DND-41 (cell line): ENCODE data around the gene TRPC4AP.

Experiments
- ATAC-seq: fragments of 200-7000 bp; cut with Tn5 transposase; 3 replicates; pipeline ENCODE4 v1.9.1; 2021; ENCODE audit warnings: low read depth; ENCODE audit not compliant: insufficient read depth
- DNase-seq: peaks from one replicate; pipeline ENCODE4 v3.0.0-alpha.2; 2020
- H2AFZ ChIP-seq: 2 replicates; pipeline ENCODE4 v1.6.0; 2012; ENCODE audit warnings: low read depth, low read length
- H3K27ac ChIP-seq: 2 replicates; pipeline ENCODE4 v1.5.1; 2012; ENCODE audit warnings: low read length, inconsistent platforms
- H3K27me3 ChIP-seq: fragments of 200-600 bp; sonication (generic); 2 replicates; pipeline ENCODE4 v1.6.0; 2012; ENCODE audit warnings: low read length, mild to moderate bottlenecking, inconsistent platforms; ENCODE audit not compliant: insufficient read depth, poor library complexity
- H3K36me3 ChIP-seq: 2 replicates; pipeline ENCODE4 v1.5.1; 2012; ENCODE audit warnings: low read length, inconsistent platforms; ENCODE audit not compliant: insufficient read depth
- H3K4me1 ChIP-seq: 2 replicates; pipeline ENCODE4 v1.5.1; 2012; ENCODE audit warnings: mild to moderate bottlenecking, low read length; ENCODE audit not compliant: insufficient read depth
- H3K4me2 ChIP-seq: 2 replicates; pipeline ENCODE4 v1.6.0; 2012; ENCODE audit warnings: mild to moderate bottlenecking, moderate library complexity, low read length, inconsistent platforms; ENCODE audit not compliant: insufficient read depth
- H3K4me3 ChIP-seq, 2 experiments: fragments of 200-600 bp in 1 of 2; shearing (Covaris generic) in 1 of 2; 2 replicates each; pipeline ENCODE4 v1.5.1; 2012 to 2016; ENCODE audit warnings: inconsistent platforms in 2 of 2, low read length in 2 of 2, mild to moderate bottlenecking in 2 of 2, low read depth in 1 of 2, moderate library complexity in 1 of 2
- H3K79me2 ChIP-seq: 2 replicates; pipeline ENCODE4 v1.6.0; 2012; ENCODE audit warnings: low read length, inconsistent platforms; ENCODE audit not compliant: insufficient read depth
- H3K9ac ChIP-seq: 2 replicates; pipeline ENCODE4 v1.6.0; 2012; ENCODE audit warnings: low read depth, mild to moderate bottlenecking, inconsistent platforms, low read length, moderate library complexity
- H3K9me3 ChIP-seq: 2 replicates; pipeline ENCODE4 v1.5.1; 2012; ENCODE audit warnings: low read length, moderate library complexity, mild to moderate bottlenecking, inconsistent platforms; ENCODE audit not compliant: insufficient read depth, severe bottlenecking
- H4K20me1 ChIP-seq: 2 replicates; pipeline ENCODE4 v1.6.0; 2012; ENCODE audit warnings: low read length; ENCODE audit not compliant: insufficient read depth
- CTCF ChIP-seq: IDR thresholded peaks from 2 replicates; pipeline ENCODE4 v1.5.1; 2012; ENCODE audit warnings: borderline replicate concordance, low read length, moderate library complexity, mild to moderate bottlenecking; ENCODE audit not compliant: poor library complexity, severe bottlenecking; ENCODE audit errors: extremely low read depth
- EZH2 ChIP-seq: IDR thresholded peaks from 3 replicates; pipeline ENCODE4 v1.6.1; 2012; ENCODE audit warnings: borderline replicate concordance, low read depth, mild to moderate bottlenecking, moderate library complexity, low read length, inconsistent platforms; ENCODE audit not compliant: severe bottlenecking

TRPC4AP gene

GRCh38 chr20:34985461-34986310 lies 106.9 kb downstream of the TRPC4AP start:
- no peak for ATAC-seq
- H3K4me2 ChIP-seq: no peak overlapping the region

DNA sequence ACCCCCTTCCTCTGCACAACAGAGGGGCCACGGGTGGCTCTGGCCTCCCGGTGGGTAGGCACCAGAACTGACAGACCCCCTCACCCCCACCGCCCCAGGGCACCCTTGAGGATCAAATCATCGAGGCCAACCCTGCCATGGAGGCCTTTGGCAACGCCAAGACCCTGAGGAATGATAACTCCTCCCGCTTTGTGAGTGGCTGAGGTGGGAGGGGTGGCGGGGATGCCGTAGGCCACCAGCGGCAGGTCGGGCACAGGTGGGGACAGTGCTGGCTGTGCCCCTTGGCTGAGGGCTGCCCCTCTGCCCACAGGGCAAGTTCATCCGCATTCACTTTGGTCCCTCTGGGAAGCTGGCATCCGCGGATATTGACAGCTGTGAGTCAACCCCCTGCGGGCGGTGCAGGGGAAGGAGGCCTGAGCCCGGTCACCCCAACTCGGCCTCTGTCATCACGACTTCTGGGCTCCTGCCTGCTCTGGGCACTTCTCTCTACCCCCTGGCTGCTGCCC lies 107.8 kb downstream of the TRPC4AP start:
- H3K4me2 ChIP-seq: no peak overlapping the region
- DNase-seq (no peak), ATAC-seq (no peak)
- H4K20me1 ChIP-seq: peaks cover 5% of the 10 kb centered on the region; the same call in 1 of the 2 replicates
- H3K4me1 ChIP-seq: no peaks in the 10 kb centered on the region
- no peak for TF ChIP-seq EZH2
- TF ChIP-seq CTCF: no peak
- no peaks in the 10 kb centered on the region for H3K79me2 ChIP-seq
- no peak overlapping the region for H3K4me3 ChIP-seq
- H3K9me3 ChIP-seq: no peaks in the 10 kb centered on the region
- H3K36me3 ChIP-seq: no peaks in the 10 kb centered on the region
- H3K9ac ChIP-seq: no peak overlapping the region
- H3K27ac ChIP-seq: no peak overlapping the region
- no peaks in the 10 kb centered on the region for H3K27me3 ChIP-seq
- H2AFZ ChIP-seq: no peak overlapping the region

More at GRCh38 chr20:34985461-34986310, 106.9 kb downstream of the TRPC4AP start:
- no peaks in the 10 kb centered on the region for H3K9me3 ChIP-seq
- no peak overlapping the region for H3K4me3 ChIP-seq
- H3K9ac ChIP-seq: no peak overlapping the region
- TF ChIP-seq CTCF (no peak), EZH2 (no peak)
- DNase-seq: no peak
- H2AFZ ChIP-seq: no peak overlapping the region
- no peak overlapping the region for H3K27ac ChIP-seq
- no peaks in the 10 kb centered on the region for H3K27me3 ChIP-seq
- H4K20me1 ChIP-seq: peaks cover 5% of the 10 kb centered on the region; the same call in 1 of the 2 replicates
- no peaks in the 10 kb centered on the region for H3K79me2 ChIP-seq
- no peaks in the 10 kb centered on the region for H3K4me1 ChIP-seq
- no peaks in the 10 kb centered on the region for H3K36me3 ChIP-seq

DNA sequence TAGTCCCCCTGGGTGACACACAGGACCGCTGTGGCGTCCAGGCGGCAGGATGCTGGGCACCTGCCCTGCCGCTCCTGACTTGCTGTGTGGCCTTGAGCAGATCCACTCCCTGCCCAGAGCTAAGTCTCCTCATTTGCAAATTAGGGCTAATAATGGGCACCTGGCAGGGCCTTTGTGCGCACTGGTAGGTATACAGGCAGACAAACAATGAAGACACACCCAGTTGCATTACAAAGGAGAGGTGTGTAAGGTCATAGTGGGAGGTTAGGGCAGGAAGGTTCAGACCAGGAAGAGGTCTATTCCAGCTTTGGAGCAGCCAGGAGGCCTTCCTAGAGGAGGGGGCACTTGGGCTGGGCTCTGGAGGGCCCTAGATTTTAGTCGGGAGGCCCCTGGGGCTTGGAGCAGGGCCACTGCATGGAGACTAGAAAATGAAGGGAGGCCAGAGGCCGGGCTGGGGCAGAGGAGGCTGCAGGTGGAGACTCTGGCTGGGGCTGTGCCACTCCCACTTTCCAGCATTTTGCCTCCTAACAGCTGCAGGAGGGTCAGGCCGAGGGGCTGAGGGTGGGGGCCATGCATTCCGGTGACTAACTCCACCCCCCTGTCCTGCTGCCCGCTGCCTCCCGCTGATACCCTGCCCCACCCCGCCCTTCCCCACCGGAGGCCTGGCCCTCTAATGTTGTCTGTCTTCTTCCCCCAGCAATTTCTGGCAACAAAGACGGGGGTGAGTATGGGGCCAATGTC lies 108.4 kb downstream of the TRPC4AP start:
- no peaks in the 10 kb centered on the region for H3K36me3 ChIP-seq
- H3K4me1 ChIP-seq: no peaks in the 10 kb centered on the region
- H3K27ac ChIP-seq: no peak overlapping the region

More for the DNA sequence above, 108.4 kb downstream of the TRPC4AP start:
- Histone ChIP-seq H3K27me3 (no peaks in the 10 kb centered on the region), H2AFZ (no peak overlapping the region), H4K20me1 (peaks cover 5% of the 10 kb centered on the region; the same call in 1 of the 2 replicates), H3K79me2 (no peaks in the 10 kb centered on the region), H3K4me2 (no peak overlapping the region), H3K9ac (no peak overlapping the region), H3K9me3 (no peaks in the 10 kb centered on the region), H3K4me3 (no peak overlapping the region)
- no peak for TF ChIP-seq CTCF
- TF ChIP-seq EZH2: no peak
- no peak for ATAC-seq
- DNase-seq: no peak
